GM12892 (cell line): Measurements from ENCODE around the gene TRAP1.

Experiments used
- POLR2A ChIP-seq: IDR thresholded peaks from 2 replicates; pipeline ENCODE4 v1.6.1; 2011; ENCODE audit warnings: low read depth, low read length, control low read depth
- POLR2AphosphoS5 ChIP-seq: IDR thresholded peaks from 2 replicates; pipeline ENCODE4 v1.6.1; 2011; ENCODE audit warnings: low read depth, low read length, control low read depth

DNA sequence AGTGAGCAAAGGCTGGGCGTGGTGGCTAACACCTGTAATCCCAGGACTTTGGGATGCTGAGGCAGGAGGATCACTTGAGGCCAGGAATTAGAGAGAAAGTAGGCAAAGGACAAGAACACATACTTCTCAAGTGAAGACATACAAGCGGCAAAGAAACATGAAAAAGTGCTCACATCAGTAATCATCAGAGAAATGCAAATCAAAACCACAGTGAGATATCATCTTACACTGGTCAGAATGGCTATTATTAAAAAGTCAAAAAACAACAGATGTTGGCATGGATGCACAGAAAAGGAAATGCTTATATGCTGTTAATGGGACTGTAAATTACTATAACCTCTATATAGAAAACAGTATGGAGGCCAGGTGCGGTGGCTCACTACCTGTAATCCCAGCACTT is 93.7 kb downstream of the TRAP1 start:
- no peak for TF ChIP-seq POLR2A
- no peak for TF ChIP-seq POLR2AphosphoS5
